Neural cell (in vitro differentiated cells): Measurements from ENCODE around the gene ZBTB48. TPM values are rescaled to one million over a fixed set of nuclear protein-coding genes. Genes with fewer than 3 reads are reported as not detected.

Experiments
- H2AFZ ChIP-seq: fragments of 200-600, 300-800 bp; sonication (generic), shearing (Covaris generic); 2 replicates; pipeline ENCODE4 v1.6.0; 2014; ENCODE audit warnings: low read depth, mild to moderate bottlenecking, antibody characterized with exemption, low read length, moderate library complexity
- H3F3A ChIP-seq: fragments of 200-600 bp; shearing (Covaris generic); 2 replicates; pipeline ENCODE4 v1.6.1; 2016; ENCODE audit warnings: mild to moderate bottlenecking, moderate library complexity, mixed read lengths, antibody characterized with exemption, low read length; ENCODE audit not compliant: insufficient read depth, poor library complexity, severe bottlenecking
- H3K27ac ChIP-seq: fragments of 200-600, 300-800 bp; sonication (generic), shearing (Covaris generic); 2 replicates; pipeline ENCODE4 v1.5.1; 2014; ENCODE audit warnings: mild to moderate bottlenecking, low read length, moderate library complexity
- H3K27me3 ChIP-seq: fragments of 300-800, 200-600 bp; sonication (generic), shearing (Covaris generic); 2 replicates; pipeline ENCODE4 v1.6.0; 2014; ENCODE audit warnings: mild to moderate bottlenecking, low read depth, low read length, moderate library complexity; ENCODE audit not compliant: insufficient read depth
- H3K36me3 ChIP-seq: fragments of 300-800, 200-600 bp; sonication (generic), shearing (Covaris generic); 2 replicates; pipeline ENCODE4 v1.5.1; 2014; ENCODE audit warnings: mild to moderate bottlenecking, antibody characterized with exemption, low read length, moderate library complexity; ENCODE audit not compliant: insufficient read depth
- H3K4me2 ChIP-seq: fragments of 300-800, 200-600 bp; sonication (generic), shearing (Covaris generic); 2 replicates; pipeline ENCODE4 v1.6.0; 2014; ENCODE audit warnings: mild to moderate bottlenecking, low read length
- H3K4me3 ChIP-seq: fragments of 300-800, 200-600 bp; sonication (generic), shearing (Covaris generic); 2 replicates; pipeline ENCODE4 v1.5.1; 2014; ENCODE audit warnings: mild to moderate bottlenecking, low read length, moderate library complexity
- H3K79me2 ChIP-seq: fragments of 200-600 bp; shearing (Covaris generic); replicated peaks from 2 replicates; pipeline ENCODE4 v1.6.0; 2014; ENCODE audit warnings: mild to moderate bottlenecking, low read length, moderate library complexity; ENCODE audit not compliant: insufficient read depth
- H3K9ac ChIP-seq: fragments of 300-800, 200-600 bp; sonication (generic), shearing (Covaris generic); 2 replicates; pipeline ENCODE4 v1.6.1; 2016; ENCODE audit warnings: mild to moderate bottlenecking, low read length, mixed read lengths
- H3K9me2 ChIP-seq: fragments of 200-600 bp; shearing (Covaris generic); 2 replicates; pipeline ENCODE4 v1.6.1; 2016; ENCODE audit warnings: mild to moderate bottlenecking, low read length, mixed read lengths; ENCODE audit not compliant: insufficient read depth
- H3K9me3 ChIP-seq: fragments of 200-600, 300-800 bp; sonication (generic), shearing (Covaris generic); 2 replicates; pipeline ENCODE4 v1.6.1; 2016; ENCODE audit warnings: mild to moderate bottlenecking, mixed run types, low read length, moderate library complexity, mixed read lengths
- H4K20me1 ChIP-seq: fragments of 200-600 bp; shearing (Covaris generic); 2 replicates; pipeline ENCODE4 v1.6.1; 2016; ENCODE audit warnings: mild to moderate bottlenecking, mixed run types; ENCODE audit not compliant: insufficient read depth
- CTCF ChIP-seq: fragments of 450-650 bp; IDR thresholded peaks from 2 replicates; pipeline ENCODE4 v1.5.1; 2014; ENCODE audit warnings: antibody characterized with exemption, mild to moderate bottlenecking, moderate library complexity; ENCODE audit not compliant: poor library complexity, severe bottlenecking
- EP300 ChIP-seq: fragments of 450-650 bp; conservative IDR thresholded peaks from 2 replicates; pipeline ENCODE4 v1.6.1; 2014; ENCODE audit warnings: antibody characterized with exemption, mild to moderate bottlenecking, moderate library complexity; ENCODE audit not compliant: poor library complexity, severe bottlenecking
- EZH2 ChIP-seq: fragments of 200-600, 300-800 bp; shearing (Covaris generic), sonication (generic); IDR thresholded peaks from 2 replicates; pipeline ENCODE4 v1.6.1; 2014; ENCODE audit warnings: antibody characterized with exemption, low read length, borderline replicate concordance, mild to moderate bottlenecking; ENCODE audit not compliant: insufficient read depth, poor library complexity, severe bottlenecking
- MXI1 ChIP-seq: fragments of 450-650 bp; conservative IDR thresholded peaks from 2 replicates; pipeline ENCODE4 v1.6.1; 2014; ENCODE audit warnings: antibody characterized with exemption, mild to moderate bottlenecking; ENCODE audit not compliant: poor library complexity, severe bottlenecking
- POLR2AphosphoS5 ChIP-seq: IDR thresholded peaks from 2 replicates; pipeline ENCODE4 v1.6.1; 2012
- RAD21 ChIP-seq: fragments of 450-650 bp; conservative IDR thresholded peaks from 2 replicates; pipeline ENCODE4 v1.6.1; 2014; ENCODE audit warnings: antibody characterized with exemption, mild to moderate bottlenecking, moderate library complexity
- REST ChIP-seq: IDR thresholded peaks from 2 replicates; pipeline ENCODE4 v1.6.1; 2012; ENCODE audit warnings: borderline replicate concordance
- SMC3 ChIP-seq: fragments of 450-650 bp; conservative IDR thresholded peaks from 2 replicates; pipeline ENCODE4 v1.6.1; 2014; ENCODE audit warnings: antibody characterized with exemption, mild to moderate bottlenecking, moderate library complexity; ENCODE audit not compliant: poor library complexity
- TAF1 ChIP-seq: IDR thresholded peaks from 2 replicates; pipeline ENCODE4 v1.6.1; 2012; ENCODE audit warnings: low read depth
- polyA plus RNA-seq: library from polyadenylated mRNA; depleted of rRNA; stranded (reverse); fragments of >200 nt; gene quantifications from 2 replicates; pipeline ENCODE4 v1.2.3, GENCODE V29; 2014

Gene ZBTB48
- polyA plus RNA-seq, 1 donor from 2014 or later, result 48.2 TPM

DNA sequence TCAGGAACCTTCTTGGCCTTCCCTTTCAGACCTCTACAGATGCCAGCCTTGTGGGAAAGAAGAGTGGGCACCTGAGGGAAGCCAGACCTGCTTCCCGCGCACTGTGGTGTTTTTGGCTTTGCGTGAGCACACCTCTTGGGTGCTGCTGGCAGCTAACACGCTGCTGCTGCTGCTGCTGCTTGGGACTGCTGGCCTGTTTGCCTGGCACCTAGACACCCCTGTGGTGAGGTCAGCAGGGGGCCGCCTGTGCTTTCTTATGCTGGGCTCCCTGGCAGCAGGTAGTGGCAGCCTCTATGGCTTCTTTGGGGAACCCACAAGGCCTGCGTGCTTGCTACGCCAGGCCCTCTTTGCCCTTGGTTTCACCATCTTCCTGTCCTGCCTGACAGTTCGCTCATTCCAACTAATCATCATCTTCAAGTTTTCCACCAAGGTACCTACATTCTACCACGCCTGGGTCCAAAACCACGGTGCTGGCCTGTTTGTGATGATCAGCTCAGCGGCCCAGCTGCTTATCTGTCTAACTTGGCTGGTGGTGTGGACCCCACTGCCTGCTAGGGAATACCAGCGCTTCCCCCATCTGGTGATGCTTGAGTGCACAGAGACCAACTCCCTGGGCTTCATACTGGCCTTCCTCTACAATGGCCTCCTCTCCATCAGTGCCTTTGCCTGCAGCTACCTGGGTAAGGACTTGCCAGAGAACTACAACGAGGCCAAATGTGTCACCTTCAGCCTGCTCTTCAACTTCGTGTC is 995 bp upstream of the ZBTB48 start:
- Histone ChIP-seq H3K79me2 (peaks cover 17% of the 10 kb centered on the region), H4K20me1 (no peaks in the 10 kb centered on the region), H3K9me3 (no peaks in the 10 kb centered on the region), H3K4me2 (no peak overlapping the region), H3K9ac (peak overlapping the region; percentile 90), H3K4me3 (peak overlapping the region; percentile 97), H3K27ac (peak overlapping the region; percentile 90), H3K9me2 (no peaks in the 10 kb centered on the region), H2AFZ (peak overlapping the region; percentile 75), H3F3A (no peaks in the 10 kb centered on the region), H3K27me3 (no peaks in the 10 kb centered on the region), H3K36me3 (no peaks in the 10 kb centered on the region)
- TF ChIP-seq REST (no peak), EZH2 (no peak), CTCF (no peak), SMC3 (no peak), POLR2AphosphoS5 (no peak), EP300 (no peak), MXI1 (no peak), RAD21 (no peak), TAF1 (no peak)

DNA sequence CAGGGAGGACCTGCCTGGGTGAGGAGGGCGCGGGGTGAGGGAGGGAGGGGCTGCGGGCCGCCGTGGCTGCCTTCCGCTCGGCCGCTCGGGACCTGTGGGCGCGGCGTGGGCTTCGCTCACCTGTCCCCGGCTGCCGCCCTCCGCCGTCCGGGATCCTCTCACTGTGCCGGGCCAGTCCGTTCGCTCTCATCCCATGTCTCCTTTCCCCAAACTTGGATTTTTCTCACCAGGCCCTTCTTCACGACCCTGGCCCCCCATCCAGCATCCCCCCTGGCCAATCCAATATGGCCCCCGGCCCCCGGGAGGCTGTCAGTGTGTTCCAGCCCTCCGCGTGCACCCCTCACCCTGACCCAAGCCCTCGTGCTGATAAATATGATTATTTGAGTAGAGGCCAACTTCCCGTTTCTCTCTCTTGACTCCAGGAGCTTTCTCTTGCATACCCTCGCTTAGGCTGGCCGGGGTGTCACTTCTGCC is 362 bp downstream of the ZBTB48 start:
- TF ChIP-seq CTCF (no peak), TAF1 (no peak), POLR2AphosphoS5 (no peak), MXI1 (peak; percentile 60)
- H3K27me3 ChIP-seq, result no peaks in the 10 kb centered on the region
- no peaks in the 10 kb centered on the region for H3F3A ChIP-seq
- H3K9ac ChIP-seq, result peak overlapping the region; percentile 90
- peak overlapping the region; percentile 90 for H3K27ac ChIP-seq
- peaks cover 17% of the 10 kb centered on the region for H3K79me2 ChIP-seq
- H3K36me3 ChIP-seq, result no peaks in the 10 kb centered on the region
- peak overlapping the region; percentile 91 for H2AFZ ChIP-seq
- no peaks in the 10 kb centered on the region for H4K20me1 ChIP-seq
- peak overlapping the region; percentile 97 for H3K4me3 ChIP-seq
- no peaks in the 10 kb centered on the region for H3K9me2 ChIP-seq
- H3K4me2 ChIP-seq, result peak overlapping the region; percentile 79
- no peaks in the 10 kb centered on the region for H3K9me3 ChIP-seq
